ENCODE results near the gene ST7. TPM values are rescaled to one million over a fixed set of nuclear protein-coding genes. Genes with fewer than 3 reads are reported as not detected.

Gene ST7
- total RNA-seq, 1 experiment from 2014 or later: 12.9 TPM

DNA sequence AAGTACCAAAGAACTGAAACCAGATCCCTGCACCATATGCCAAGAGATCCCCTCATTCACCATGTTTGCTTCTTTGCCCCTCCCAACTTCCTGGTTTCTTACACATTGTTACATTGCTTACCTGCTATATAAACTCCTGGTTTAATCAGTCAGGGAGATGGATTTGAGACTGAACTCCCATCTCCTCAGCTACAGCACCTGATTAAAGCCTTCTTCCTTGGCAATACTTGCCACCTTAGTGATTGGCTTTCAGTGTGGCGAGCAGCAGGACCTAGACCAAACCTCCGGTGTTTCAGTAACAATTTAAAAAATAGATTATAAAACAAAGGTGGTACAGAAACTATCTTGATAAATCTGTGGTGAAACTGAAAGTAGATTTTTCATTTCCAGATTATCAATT is 122.6 kb downstream of the ST7 start:
- no peaks in the 10 kb centered on the region for H3K27me3 ChIP-seq (ENCODE audit: insufficient read depth, low read length)
- DNase-seq: no peak
- no peak overlapping the region for H2AFZ ChIP-seq (ENCODE audit: low read length)
- H3K9me3 ChIP-seq (ENCODE audit: control insufficient read depth, low read depth, low read length): peaks cover 4% of the 10 kb centered on the region
- no peak overlapping the region for H2BK20ac ChIP-seq (ENCODE audit: low read depth, low read length, poor library complexity, severe bottlenecking)
- no peak overlapping the region for H3K4me2 ChIP-seq (ENCODE audit: insufficient read depth, insufficient read length, low read length)
- H3K18ac ChIP-seq (ENCODE audit: insufficient read length, low read depth, low read length): no peak overlapping the region
- no peak overlapping the region for H2BK12ac ChIP-seq (ENCODE audit: insufficient read length, low read depth, low read length)
- H3K14ac ChIP-seq (ENCODE audit: insufficient read depth, low read length): no peak overlapping the region
- no peaks in the 10 kb centered on the region for H4K20me1 ChIP-seq (ENCODE audit: control insufficient read depth, insufficient read depth, insufficient read length)
- no peaks in the 10 kb centered on the region for H3K23me2 ChIP-seq (ENCODE audit: insufficient read length, low read depth, low read length, poor library complexity, severe bottlenecking)
- TF ChIP-seq, protein P1, sequence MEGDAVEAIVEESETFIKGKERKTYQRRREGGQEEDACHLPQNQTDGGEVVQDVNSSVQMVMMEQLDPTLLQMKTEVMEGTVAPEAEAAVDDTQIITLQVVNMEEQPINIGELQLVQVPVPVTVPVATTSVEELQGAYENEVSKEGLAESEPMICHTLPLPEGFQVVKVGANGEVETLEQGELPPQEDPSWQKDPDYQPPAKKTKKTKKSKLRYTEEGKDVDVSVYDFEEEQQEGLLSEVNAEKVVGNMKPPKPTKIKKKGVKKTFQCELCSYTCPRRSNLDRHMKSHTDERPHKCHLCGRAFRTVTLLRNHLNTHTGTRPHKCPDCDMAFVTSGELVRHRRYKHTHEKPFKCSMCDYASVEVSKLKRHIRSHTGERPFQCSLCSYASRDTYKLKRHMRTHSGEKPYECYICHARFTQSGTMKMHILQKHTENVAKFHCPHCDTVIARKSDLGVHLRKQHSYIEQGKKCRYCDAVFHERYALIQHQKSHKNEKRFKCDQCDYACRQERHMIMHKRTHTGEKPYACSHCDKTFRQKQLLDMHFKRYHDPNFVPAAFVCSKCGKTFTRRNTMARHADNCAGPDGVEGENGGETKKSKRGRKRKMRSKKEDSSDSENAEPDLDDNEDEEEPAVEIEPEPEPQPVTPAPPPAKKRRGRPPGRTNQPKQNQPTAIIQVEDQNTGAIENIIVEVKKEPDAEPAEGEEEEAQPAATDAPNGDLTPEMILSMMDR (conservative IDR thresholded peaks at IDR 0.05): no peak
- no peak overlapping the region for H3K27ac ChIP-seq (ENCODE audit: insufficient read length, low read depth, low read length)
- H4K91ac ChIP-seq (ENCODE audit: insufficient read length, low read depth, low read length): no peak overlapping the region
- Mint-ChIP-seq H3K27ac (no peak overlapping the region), H3K27me3 (ENCODE audit: low read depth) (no peaks in the 10 kb centered on the region), H3K36me3 (ENCODE audit: insufficient read depth in 1 of 3, low read depth in 3 of 3) (peaks cover 0 to 6% (median 5%) of the 10 kb centered on the region in 3 experiments; a peak in 5 of 7 replicates), H3K4me1 (peaks cover 13 to 17% of the 10 kb centered on the region in 2 experiments; a peak in 3 of 4 replicates), H3K4me3 (no peak overlapping the region), H3K9me3 (peaks cover 0 to 4% of the 10 kb centered on the region in 2 experiments; a peak in 2 of 5 replicates)
- H2BK120ac ChIP-seq (ENCODE audit: low read depth, low read length, poor library complexity, severe bottlenecking): no peak overlapping the region
- H2AK5ac ChIP-seq (ENCODE audit: insufficient read length, low read length): no peak overlapping the region
- H2BK5ac ChIP-seq (ENCODE audit: insufficient read length, low read length): no peak overlapping the region
- WGBS (ENCODE audit: extremely low coverage, insufficient read length, low lambda C conversion rate): no CpG with 5 or more reads among the region's 2 CpGs
- H3K23ac ChIP-seq (ENCODE audit: insufficient read length, low read depth, low read length): no peak overlapping the region
- H3K4me1 ChIP-seq (ENCODE audit: insufficient read depth, low read length): no peaks in the 10 kb centered on the region
- no peak overlapping the region for H3K4ac ChIP-seq (ENCODE audit: low read depth, low read length)
- no peak overlapping the region for H3K56ac ChIP-seq (ENCODE audit: insufficient read length, low read depth, low read length)
- H4K8ac ChIP-seq (replicated peaks; ENCODE audit: insufficient read length, low read depth, low read length): no peak overlapping the region
- H3T11ph ChIP-seq (ENCODE audit: low read length): no peak overlapping the region
- no peak overlapping the region for H4K5ac ChIP-seq (ENCODE audit: insufficient read length, low read depth, low read length)
- no peak overlapping the region for H2BK15ac ChIP-seq (ENCODE audit: low read depth, low read length)
- no peaks in the 10 kb centered on the region for H3K79me1 ChIP-seq (ENCODE audit: insufficient read depth, low read depth, low read length, poor library complexity, severe bottlenecking)
- no peaks in the 10 kb centered on the region for H3K79me2 ChIP-seq (ENCODE audit: insufficient read depth, low read length)
- H3K9ac ChIP-seq (ENCODE audit: extremely low read depth, insufficient read length, low read length): no peak overlapping the region
